HepG2 (cell line): ENCODE measurements around the gene STYXL1. TPM values are rescaled to one million over a fixed set of nuclear protein-coding genes. Genes with fewer than 3 reads are reported as not detected.

Experiments
- CBX2 ChIP-seq, 2 experiments: fragments of 200-600 bp in 1 of 2; sonication (generic); formaldehyde crosslinking in 1 of 2; IDR thresholded peaks; 2 replicates each; pipeline versions ENCODE4 v1.7.0 to v1.8.1; 2018 to 2022; ENCODE audit warnings: low read depth in 2 of 2, low read length in 1 of 2, mild to moderate bottlenecking in 1 of 2, missing genetic modification reagents in 1 of 2
- EEA1 ChIP-seq: sonication (generic); formaldehyde crosslinking; IDR thresholded peaks from 2 replicates; pipeline ENCODE4 v1.5.1; 2020; ENCODE audit warnings: mild to moderate bottlenecking, missing genetic modification reagents, borderline replicate concordance
- ETV5 ChIP-seq: IDR thresholded peaks from 2 replicates; pipeline ENCODE4 v1.6.1; 2018; ENCODE audit warnings: missing biosample characterization, missing genetic modification reagents, inconsistent platforms, borderline replicate concordance
- FOSL1 ChIP-seq: sonication (generic); formaldehyde crosslinking; IDR thresholded peaks from 2 replicates; pipeline ENCODE4 v1.9.0; 2021; ENCODE audit warnings: missing genetic modification reagents, borderline replicate concordance
- HOXA3 ChIP-seq: sonication (generic); formaldehyde crosslinking; IDR thresholded peaks from 2 replicates; pipeline ENCODE4 v1.5.0; 2020; ENCODE audit warnings: missing genetic modification reagents
- KMT2B ChIP-seq: IDR thresholded peaks from 2 replicates; pipeline ENCODE4 v1.6.1; 2016; ENCODE audit warnings: missing genetic modification reagents, missing compliant biosample characterization
- MTERF4 ChIP-seq: sonication (generic); formaldehyde crosslinking; IDR thresholded peaks from 2 replicates; pipeline ENCODE4 v1.8.0; 2023; ENCODE audit warnings: mild to moderate bottlenecking, missing genetic modification reagents
- NFYC ChIP-seq: IDR thresholded peaks from 2 replicates; pipeline ENCODE4 v1.6.1; 2016; ENCODE audit warnings: missing genetic modification reagents, missing compliant biosample characterization
- PLRG1 ChIP-seq: fragments of 450-650 bp; conservative IDR thresholded peaks from 2 replicates; pipeline ENCODE4 v1.6.1; 2016
- RBAK ChIP-seq: sonication (generic); formaldehyde crosslinking; IDR thresholded peaks from 2 replicates; pipeline ENCODE4 v1.5.1; 2020; ENCODE audit warnings: mild to moderate bottlenecking, missing genetic modification reagents
- RORA ChIP-seq: sonication (generic); formaldehyde crosslinking; IDR thresholded peaks from 2 replicates; pipeline ENCODE4 v1.5.0; 2020; ENCODE audit warnings: mild to moderate bottlenecking, missing genetic modification reagents, moderate library complexity
- SALL1 ChIP-seq: sonication (generic); formaldehyde crosslinking; IDR thresholded peaks from 2 replicates; pipeline ENCODE4 v1.8.0; 2022; ENCODE audit warnings: mild to moderate bottlenecking, missing genetic modification reagents
- SNAI1 ChIP-seq: sonication (generic); formaldehyde crosslinking; IDR thresholded peaks from 2 replicates; pipeline ENCODE4 v1.5.0; 2020; ENCODE audit warnings: mild to moderate bottlenecking, missing genetic modification reagents, borderline replicate concordance
- SNRNP70 ChIP-seq: fragments of 200-400 bp; formaldehyde crosslinking; IDR thresholded peaks from 2 replicates; pipeline ENCODE4 v1.6.1; 2017; ENCODE audit warnings: mild to moderate bottlenecking, low read depth, low read length, moderate library complexity
- SUZ12 ChIP-seq: fragments of 150-350 bp; IDR thresholded peaks from 2 replicates; pipeline ENCODE4 v1.6.1; 2014; ENCODE audit warnings: low read depth, low read length
- TAF15 ChIP-seq: fragments of 200-400 bp; formaldehyde crosslinking; IDR thresholded peaks from one replicate; pipeline ENCODE4 v1.6.1; 2018; ENCODE audit warnings: mild to moderate bottlenecking, low read depth, low read length; ENCODE audit not compliant: poor library complexity, severe bottlenecking
- TBP ChIP-seq: sonication (generic); formaldehyde crosslinking; IDR thresholded peaks from 2 replicates; pipeline ENCODE4 v1.5.0; 2020; ENCODE audit warnings: missing genetic modification reagents
- ZBTB14 ChIP-seq: sonication (generic); formaldehyde crosslinking; IDR thresholded peaks from 2 replicates; pipeline ENCODE4 v1.4.0; 2020; ENCODE audit warnings: missing genetic modification reagents
- ZBTB46 ChIP-seq: sonication (generic); formaldehyde crosslinking; IDR thresholded peaks from 2 replicates; pipeline ENCODE4 v1.4.0; 2020; ENCODE audit warnings: mild to moderate bottlenecking, missing genetic modification reagents, borderline replicate concordance
- ZFAT ChIP-seq: sonication (generic); formaldehyde crosslinking; conservative IDR thresholded peaks from 2 replicates; pipeline ENCODE4 v1.8.1; 2023; ENCODE audit warnings: missing genetic modification reagents, inconsistent platforms
- ZFP36L2 ChIP-seq: sonication (generic); formaldehyde crosslinking; IDR thresholded peaks from 2 replicates; pipeline ENCODE4 v1.4.0; 2020; ENCODE audit warnings: missing genetic modification reagents
- ZFP62 ChIP-seq: sonication (generic); formaldehyde crosslinking; IDR thresholded peaks from 2 replicates; pipeline ENCODE4 v1.4.0; 2020; ENCODE audit warnings: missing genetic modification reagents
- ZNF235 ChIP-seq: sonication (generic); formaldehyde crosslinking; IDR thresholded peaks from 2 replicates; pipeline ENCODE4 v1.8.1; 2023; ENCODE audit warnings: mild to moderate bottlenecking, missing genetic modification reagents, borderline replicate concordance
- ZNF263 ChIP-seq: sonication (generic); formaldehyde crosslinking; IDR thresholded peaks from 2 replicates; pipeline ENCODE4 v1.4.0; 2020; ENCODE audit warnings: missing genetic modification reagents
- ZNF292 ChIP-seq: sonication (generic); formaldehyde crosslinking; IDR thresholded peaks from 2 replicates; pipeline ENCODE4 v1.8.1; 2022; ENCODE audit warnings: mild to moderate bottlenecking, low read depth, missing genetic modification reagents, borderline replicate concordance
- ZNF33B ChIP-seq: sonication (generic); formaldehyde crosslinking; IDR thresholded peaks from 2 replicates; pipeline ENCODE4 v1.5.1; 2020; ENCODE audit warnings: mild to moderate bottlenecking, missing genetic modification reagents
- ZNF367 ChIP-seq: sonication (generic); formaldehyde crosslinking; IDR thresholded peaks from 2 replicates; pipeline ENCODE4 v1.4.0; 2020; ENCODE audit warnings: missing genetic modification reagents, borderline replicate concordance
- ZNF788 ChIP-seq: sonication (generic); formaldehyde crosslinking; IDR thresholded peaks from 2 replicates; pipeline ENCODE4 v1.5.0; 2020; ENCODE audit warnings: mild to moderate bottlenecking, missing genetic modification reagents, borderline replicate concordance
- polyA plus RNA-seq, 8 experiments: library from polyadenylated mRNA; depleted of rRNA in 3 of 8; stranded (reverse) in 7 of 8; unstranded in 1 of 8; fragments of >200 nt; fragmentation: Illumina TruSeq in 4 of 8; extraction: Trizol in 4 of 8; gene quantifications; 2 replicates each; pipeline versions ENCODE4 v1.2.1 to v1.2.3, GENCODE V29; 2011 to 2016; ENCODE audit warnings: low read depth in 4 of 8, missing spikeins in 1 of 8, mixed read lengths in 1 of 8; ENCODE audit not compliant: insufficient read depth in 1 of 8
- total RNA-seq, 5 experiments: library from RNA; depleted of rRNA; stranded (reverse); fragments of >200 nt; fragmentation: Illumina TruSeq; extraction: Trizol; gene quantifications; 2 replicates each; pipeline ENCODE4 v1.2.3, GENCODE V29; 2016; ENCODE audit warnings: low read depth in 1 of 5

STYXL1 gene
- total and polyA plus RNA-seq, 2 of the 13 experiments (the other 11 are each of a cell fraction or from before 2014, with no cell fraction given) = 23.9 to 38.3 TPM

GRCh38 chr7:75994388-75995051 lies 53.3 kb downstream of the STYXL1 start, which contains the start of gene TMEM120A (continued):
- peak; percentile 87; the same call in 1 of the 2 replicates for TF ChIP-seq MTERF4 (CRISPR knock-in tag)
- TF ChIP-seq ZNF263 (CRISPR knock-in tag) = peak; percentile 69; the same call in 1 of the 2 replicates
- no peak for TF ChIP-seq FOSL1
- no peak for TF ChIP-seq ZFAT (CRISPR knock-in tag)
- TF ChIP-seq ZNF788 = peak; percentile 61; the same call in 1 of the 2 replicates
- TF ChIP-seq EEA1 (CRISPR knock-in tag) = no peak
- no peak for TF ChIP-seq ZFP62 (CRISPR knock-in tag)
- TF ChIP-seq RORA (CRISPR knock-in tag) = no peak
- TF ChIP-seq ZBTB14 (CRISPR knock-in tag) = 0 out of 2 replicates have a peak, but pooled peaks have one; percentile 6
- TF ChIP-seq ZNF235 = peak; percentile 87; the same call in 1 of the 2 replicates
- TF ChIP-seq NFYC (CRISPR knock-in tag) = peak; percentile 95
- peak; percentile 43; the same call in 1 of the 2 replicates for TF ChIP-seq SALL1 (CRISPR knock-in tag)
- TF ChIP-seq HOXA3 = peak; percentile 64
- no peak for TF ChIP-seq TBP (CRISPR knock-in tag)
- no peak for TF ChIP-seq ZNF367 (CRISPR knock-in tag)
- TF ChIP-seq TAF15 = no peak
- TF ChIP-seq ZFP36L2 (CRISPR knock-in tag) = no peak
- TF ChIP-seq SNAI1 (CRISPR knock-in tag) = peak; percentile 94
- no peak for TF ChIP-seq PLRG1
- TF ChIP-seq ETV5 = peak; percentile 44; the same call in 1 of the 2 replicates
- no peak for TF ChIP-seq RBAK (CRISPR knock-in tag)
- peak; percentile 69; the same call in 1 of the 2 replicates for TF ChIP-seq ZNF292 (CRISPR knock-in tag)
- no peak for TF ChIP-seq SUZ12
- 0 out of 2 replicates have a peak, but pooled peaks have one; percentile 38 for TF ChIP-seq ZNF33B (CRISPR knock-in tag)
- no peak for TF ChIP-seq CBX2 (IDR thresholded peaks at IDR 0.05; ENCODE audit: low read depth, low read length)
- TF ChIP-seq CBX2 (CRISPR knock-in tag; IDR thresholded peaks at IDR 0.05; ENCODE audit: low read depth) = no peak
- no peak for TF ChIP-seq ZBTB46 (CRISPR knock-in tag)
- no peak for TF ChIP-seq SNRNP70
- peak; percentile 77; the same call in 1 of the 2 replicates for TF ChIP-seq KMT2B (CRISPR knock-in tag)
